ENCODE measurements around the gene GNG7. TPM values are rescaled to one million over a fixed set of nuclear protein-coding genes. Genes with fewer than 3 reads are reported as not detected.

Gene GNG7
- polyA plus RNA-seq, 1 donor (not counting 4 experiments of a cell fraction or from before 2014, with no cell fraction given): 0.01 TPM

DNA sequence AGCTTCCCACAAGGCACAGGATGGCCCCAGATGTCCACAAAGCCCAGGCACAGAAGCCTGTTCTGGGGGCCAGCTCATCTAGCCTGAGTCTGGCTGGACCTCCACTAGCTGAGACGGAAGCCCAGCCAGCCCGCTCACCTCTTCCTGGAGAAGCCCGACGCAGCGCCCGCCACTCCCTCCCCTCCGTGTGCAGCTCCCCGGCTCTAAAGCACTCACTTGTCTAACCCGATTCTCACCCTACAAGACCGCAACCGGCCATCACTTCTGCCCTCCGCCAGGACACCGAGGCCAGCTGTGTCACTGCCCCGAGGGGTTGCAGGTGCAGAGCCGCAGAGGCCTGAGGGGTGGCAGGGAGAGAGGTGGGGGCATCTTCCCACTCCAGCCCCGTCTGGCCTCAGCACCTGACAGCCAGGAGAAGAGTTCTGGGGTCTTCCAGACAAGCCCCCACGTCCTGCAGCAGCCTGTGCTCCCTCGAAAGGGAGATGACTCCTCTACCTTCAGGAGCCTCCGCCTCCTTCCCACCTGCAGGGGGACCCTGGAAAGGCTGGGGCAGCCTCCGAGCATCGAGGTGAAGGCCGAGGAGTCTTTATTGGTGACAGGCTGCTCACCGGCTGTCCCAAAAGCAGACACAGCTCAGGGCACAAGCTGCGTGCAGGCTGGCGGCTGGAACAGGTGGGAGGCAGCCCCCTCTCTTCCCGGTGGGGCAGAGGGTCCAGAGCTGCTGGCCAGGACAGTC lies 24.6 kb upstream of the GNG7 start:
- Histone ChIP-seq H3K27ac (ENCODE audit: control insufficient read depth, insufficient read depth, low read length) (no peak overlapping the region), H3K4me1 (ENCODE audit: control insufficient read depth, extremely low read depth, insufficient read depth, low read length) (peaks cover 15% of the 10 kb centered on the region), H3K27me3 (ENCODE audit: control insufficient read depth, extremely low read depth, insufficient read depth, low read length) (peaks cover 25% of the 10 kb centered on the region), H3K4me3 (ENCODE audit: control insufficient read depth in 2 of 3, extremely low read depth in 1 of 3, insufficient read depth in 2 of 3, low read depth in 1 of 3, low read length in 3 of 3) (no peak overlapping the region), H3K9me1 (ENCODE audit: control insufficient read depth, extremely low read depth, insufficient read depth, low read length) (no peaks in the 10 kb centered on the region), H3K9ac (ENCODE audit: control insufficient read depth, extremely low read depth, insufficient read depth, low read length) (no peak overlapping the region), H3K4me2 (ENCODE audit: control insufficient read depth, extremely low read depth, insufficient read depth, low read depth, low read length) (peak overlapping the region; percentile 32), H4K20me1 (ENCODE audit: control insufficient read depth, extremely low read depth, insufficient read depth, low read length) (peaks cover 5% of the 10 kb centered on the region), H2AFZ (ENCODE audit: control insufficient read depth, low read length) (no peak overlapping the region), H3K79me2 (ENCODE audit: control insufficient read depth, insufficient read depth, low read length) (no peaks in the 10 kb centered on the region), H3K36me3 (ENCODE audit: control insufficient read depth in 2 of 2, extremely low read depth in 1 of 2, insufficient read depth in 2 of 2, low read length in 2 of 2) (peaks cover 0 to 1% of the 10 kb centered on the region in 2 experiments), H3K9me3 (ENCODE audit: control insufficient read depth, low read depth, low read length) (no peaks in the 10 kb centered on the region)
- FAIRE-seq: no peak
- TF ChIP-seq, protein P1, sequence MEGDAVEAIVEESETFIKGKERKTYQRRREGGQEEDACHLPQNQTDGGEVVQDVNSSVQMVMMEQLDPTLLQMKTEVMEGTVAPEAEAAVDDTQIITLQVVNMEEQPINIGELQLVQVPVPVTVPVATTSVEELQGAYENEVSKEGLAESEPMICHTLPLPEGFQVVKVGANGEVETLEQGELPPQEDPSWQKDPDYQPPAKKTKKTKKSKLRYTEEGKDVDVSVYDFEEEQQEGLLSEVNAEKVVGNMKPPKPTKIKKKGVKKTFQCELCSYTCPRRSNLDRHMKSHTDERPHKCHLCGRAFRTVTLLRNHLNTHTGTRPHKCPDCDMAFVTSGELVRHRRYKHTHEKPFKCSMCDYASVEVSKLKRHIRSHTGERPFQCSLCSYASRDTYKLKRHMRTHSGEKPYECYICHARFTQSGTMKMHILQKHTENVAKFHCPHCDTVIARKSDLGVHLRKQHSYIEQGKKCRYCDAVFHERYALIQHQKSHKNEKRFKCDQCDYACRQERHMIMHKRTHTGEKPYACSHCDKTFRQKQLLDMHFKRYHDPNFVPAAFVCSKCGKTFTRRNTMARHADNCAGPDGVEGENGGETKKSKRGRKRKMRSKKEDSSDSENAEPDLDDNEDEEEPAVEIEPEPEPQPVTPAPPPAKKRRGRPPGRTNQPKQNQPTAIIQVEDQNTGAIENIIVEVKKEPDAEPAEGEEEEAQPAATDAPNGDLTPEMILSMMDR (optimal IDR thresholded peaks at IDR 0.05 in 1 of 3, IDR thresholded peaks at IDR 0.05 in 1 of 3, conservative IDR thresholded peaks at IDR 0.05 in 1 of 3; ENCODE audit: extremely low read depth in 1 of 3, insufficient read depth in 2 of 3, low read length in 3 of 3): no peak
- peak; percentile 53 for TF ChIP-seq EZH2 (IDR thresholded peaks at IDR 0.05; ENCODE audit: low read length)
- dilution Hi-C loops (cut with MboI; ENCODE audit: extremely low pct_ligation_motif_present, low sequenced_read_pairs): no loop called here
- no peak for DNase-seq (ENCODE audit: low read depth, low spot score)

GRCh38 chr19:2726160-2726855 lies 23.8 kb upstream of the GNG7 start:
- Histone ChIP-seq H3K36me3 (ENCODE audit: control insufficient read depth in 2 of 2, extremely low read depth in 1 of 2, insufficient read depth in 2 of 2, low read length in 2 of 2) (no peaks in the 10 kb centered on the region), H3K27ac (ENCODE audit: control insufficient read depth, insufficient read depth, low read length) (no peak overlapping the region), H2AFZ (ENCODE audit: control insufficient read depth, low read length) (no peak overlapping the region), H3K9me3 (ENCODE audit: control insufficient read depth, low read depth, low read length) (no peaks in the 10 kb centered on the region), H3K9ac (ENCODE audit: control insufficient read depth, extremely low read depth, insufficient read depth, low read length) (no peak overlapping the region), H4K20me1 (ENCODE audit: control insufficient read depth, extremely low read depth, insufficient read depth, low read length) (peaks cover 5% of the 10 kb centered on the region), H3K4me3 (ENCODE audit: control insufficient read depth in 2 of 3, extremely low read depth in 1 of 3, insufficient read depth in 2 of 3, low read depth in 1 of 3, low read length in 3 of 3) (no peak overlapping the region), H3K27me3 (ENCODE audit: control insufficient read depth, extremely low read depth, insufficient read depth, low read length) (peaks cover 33% of the 10 kb centered on the region), H3K9me1 (ENCODE audit: control insufficient read depth, extremely low read depth, insufficient read depth, low read length) (no peaks in the 10 kb centered on the region), H3K4me1 (ENCODE audit: control insufficient read depth, extremely low read depth, insufficient read depth, low read length) (peaks cover 15% of the 10 kb centered on the region), H3K79me2 (ENCODE audit: control insufficient read depth, insufficient read depth, low read length) (no peaks in the 10 kb centered on the region), H3K4me2 (ENCODE audit: control insufficient read depth, extremely low read depth, insufficient read depth, low read depth, low read length) (peak overlapping the region; percentile 32)
- FAIRE-seq (no peak), DNase-seq (ENCODE audit: low read depth, low spot score) (no peak)
- dilution Hi-C loops (cut with MboI; ENCODE audit: extremely low pct_ligation_motif_present, low sequenced_read_pairs): no loop called here
- no peak for TF ChIP-seq EZH2 (IDR thresholded peaks at IDR 0.05; ENCODE audit: low read length)
- TF ChIP-seq, protein P1 (optimal IDR thresholded peaks at IDR 0.05 in 1 of 3, IDR thresholded peaks at IDR 0.05 in 1 of 3, conservative IDR thresholded peaks at IDR 0.05 in 1 of 3; ENCODE audit: extremely low read depth in 1 of 3, insufficient read depth in 2 of 3, low read length in 3 of 3): no peak
